Thyroid gland (tissue), 4 donors: ENCODE results near the gene PIP4P1. TPM values are rescaled to one million over a fixed set of nuclear protein-coding genes. Genes with fewer than 3 reads are reported as not detected.

Source experiments
- DNase-seq, 2 donors: peaks; one replicate each; pipeline ENCODE4 v3.0.0-alpha.2; 2019
- H3K27ac ChIP-seq, 3 donors: fragments of 200-600 bp; sonication (generic); 1 replicate in 2 of 3; 2 replicates in 1 of 3; pipeline ENCODE4 v1.5.1; 2016 to 2019; ENCODE audit warnings: mild to moderate bottlenecking in 1 of 3, moderate library complexity in 1 of 3
- H3K27me3 ChIP-seq: fragments of 200-600 bp; sonication (generic); one replicate; pipeline ENCODE4 v1.5.1; 2019
- H3K36me3 ChIP-seq, 2 donors: fragments of 200-600 bp; sonication (generic); one replicate each; pipeline ENCODE4 v1.5.1; 2016 to 2019
- H3K4me1 ChIP-seq, 2 donors: fragments of 200-600 bp; sonication (generic); one replicate each; pipeline ENCODE4 v1.5.1; 2017 to 2019
- H3K4me3 ChIP-seq, 3 donors: fragments of 200-600 bp; sonication (generic); replicated peaks in 1 of 3; 1 replicate in 2 of 3; 2 replicates in 1 of 3; pipeline ENCODE4 v1.5.1; 2016; ENCODE audit warnings: mild to moderate bottlenecking in 1 of 3
- H3K9me3 ChIP-seq: fragments of 200-600 bp; sonication (generic); one replicate; pipeline ENCODE4 v1.5.1; 2017
- POLR2A ChIP-seq, 2 donors: fragments of 450-650 bp; IDR thresholded peaks; one replicate each; pipeline ENCODE4 v1.6.1; 2017; ENCODE audit warnings: antibody characterized with exemption in 2 of 2, mild to moderate bottlenecking in 2 of 2, moderate library complexity in 1 of 2
- WGBS, 2 donors: methylation state at CpG; one replicate each; pipeline ENCODE4 v1.1.5; 2017; 5-methylcytosine and 5-hydroxymethylcytosine counted together
- intact Hi-C: fragments of 100-400 bp; cut with DNase I; formaldehyde crosslinking; loops from one replicate; pipeline ENCODE4 v1.15.1; 2023
- total RNA-seq, 4 donors: library from RNA; depleted of rRNA; stranded (reverse); fragments of >200 nt; gene quantifications; one replicate each; pipeline ENCODE4 v1.2.3, GENCODE V29; 2016
- TF ChIP-seq, protein P1 (sequence below), 6 experiments: fragments of 200-600 bp in 3 of 6; fragments of 450-650 bp in 3 of 6; sonication (generic) in 3 of 6; IDR thresholded peaks; one replicate each; pipeline ENCODE4 v1.5.1; 2016 to 2019; ENCODE audit warnings: antibody characterized with exemption in 6 of 6, mild to moderate bottlenecking in 2 of 6, inconsistent platforms in 1 of 6, moderate library complexity in 1 of 6

PIP4P1 gene
- total RNA-seq, 4 donors from 2014 or later = 15.4 to 29.1 (median 23.1) TPM

DNA sequence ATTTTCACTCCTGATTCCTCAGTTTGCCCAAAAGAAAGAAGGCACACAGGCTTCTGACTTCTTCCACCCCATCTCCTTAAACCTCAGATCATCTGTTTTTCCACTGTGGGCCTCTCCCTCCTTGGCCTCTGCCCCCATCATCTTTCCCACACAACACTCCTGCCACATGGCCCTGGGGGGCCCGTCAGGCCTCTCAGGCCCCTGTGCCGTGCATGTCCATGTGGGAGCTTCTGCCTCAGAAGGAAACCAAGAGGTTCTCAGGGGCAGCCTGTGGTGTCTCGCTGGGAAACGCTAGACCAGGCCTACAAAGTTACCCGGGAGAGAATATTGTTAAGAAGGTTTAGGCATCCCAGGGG is 33.2 kb downstream of the PIP4P1 start:
- H3K4me3 ChIP-seq = no peak overlapping the region
- intact Hi-C loops = no loop called here
- H3K36me3 ChIP-seq = no peaks in the 10 kb centered on the region
- no peaks in the 10 kb centered on the region for H3K27me3 ChIP-seq
- DNase-seq = no peak
- H3K4me1 ChIP-seq = peaks cover 5 to 6% of the 10 kb centered on the region in 2 donors
- H3K9me3 ChIP-seq = no peaks in the 10 kb centered on the region
- 81% methylated on average over 5 of the region's 5 CpGs for WGBS, 2 donors
- TF ChIP-seq POLR2A (IDR thresholded peaks at IDR 0.05) = no peak
- TF ChIP-seq, protein P1, sequence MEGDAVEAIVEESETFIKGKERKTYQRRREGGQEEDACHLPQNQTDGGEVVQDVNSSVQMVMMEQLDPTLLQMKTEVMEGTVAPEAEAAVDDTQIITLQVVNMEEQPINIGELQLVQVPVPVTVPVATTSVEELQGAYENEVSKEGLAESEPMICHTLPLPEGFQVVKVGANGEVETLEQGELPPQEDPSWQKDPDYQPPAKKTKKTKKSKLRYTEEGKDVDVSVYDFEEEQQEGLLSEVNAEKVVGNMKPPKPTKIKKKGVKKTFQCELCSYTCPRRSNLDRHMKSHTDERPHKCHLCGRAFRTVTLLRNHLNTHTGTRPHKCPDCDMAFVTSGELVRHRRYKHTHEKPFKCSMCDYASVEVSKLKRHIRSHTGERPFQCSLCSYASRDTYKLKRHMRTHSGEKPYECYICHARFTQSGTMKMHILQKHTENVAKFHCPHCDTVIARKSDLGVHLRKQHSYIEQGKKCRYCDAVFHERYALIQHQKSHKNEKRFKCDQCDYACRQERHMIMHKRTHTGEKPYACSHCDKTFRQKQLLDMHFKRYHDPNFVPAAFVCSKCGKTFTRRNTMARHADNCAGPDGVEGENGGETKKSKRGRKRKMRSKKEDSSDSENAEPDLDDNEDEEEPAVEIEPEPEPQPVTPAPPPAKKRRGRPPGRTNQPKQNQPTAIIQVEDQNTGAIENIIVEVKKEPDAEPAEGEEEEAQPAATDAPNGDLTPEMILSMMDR (IDR thresholded peaks at IDR 0.05) = no peak
- H3K27ac ChIP-seq = peak overlapping the region in 1 of 3 donors; percentile 23

GRCh38 chr14:20427231-20428009 is 33.8 kb downstream of the PIP4P1 start:
- Histone ChIP-seq H3K9me3 (no peaks in the 10 kb centered on the region), H3K27ac (no peak overlapping the region), H3K27me3 (no peaks in the 10 kb centered on the region), H3K4me3 (no peak overlapping the region), H3K4me1 (peaks cover 5 to 6% of the 10 kb centered on the region in 2 donors), H3K36me3 (no peaks in the 10 kb centered on the region)
- 78 to 82% methylated on average over 5 of the region's 5 CpGs for WGBS, 2 donors
- DNase-seq = no peak
- TF ChIP-seq POLR2A (IDR thresholded peaks at IDR 0.05) = no peak
- TF ChIP-seq, protein P1 (IDR thresholded peaks at IDR 0.05) = no peak
- intact Hi-C loops = no loop called here

GRCh38 chr14:20424851-20425250 is 36.4 kb downstream of the PIP4P1 start:
- no peak for TF ChIP-seq POLR2A (IDR thresholded peaks at IDR 0.05)
- TF ChIP-seq, protein P1 (IDR thresholded peaks at IDR 0.05) = no peak
- no peaks in the 10 kb centered on the region for H3K27me3 ChIP-seq
- H3K4me3 ChIP-seq = no peak overlapping the region
- intact Hi-C loops = no loop called here
- DNase-seq = no peak
- no peaks in the 10 kb centered on the region for H3K9me3 ChIP-seq
- no peaks in the 10 kb centered on the region for H3K36me3 ChIP-seq
- H3K4me1 ChIP-seq = no peaks in the 10 kb centered on the region
- 36% methylated on average over 2 of the region's 2 CpGs for WGBS, 2 donors
- no peak overlapping the region for H3K27ac ChIP-seq

DNA sequence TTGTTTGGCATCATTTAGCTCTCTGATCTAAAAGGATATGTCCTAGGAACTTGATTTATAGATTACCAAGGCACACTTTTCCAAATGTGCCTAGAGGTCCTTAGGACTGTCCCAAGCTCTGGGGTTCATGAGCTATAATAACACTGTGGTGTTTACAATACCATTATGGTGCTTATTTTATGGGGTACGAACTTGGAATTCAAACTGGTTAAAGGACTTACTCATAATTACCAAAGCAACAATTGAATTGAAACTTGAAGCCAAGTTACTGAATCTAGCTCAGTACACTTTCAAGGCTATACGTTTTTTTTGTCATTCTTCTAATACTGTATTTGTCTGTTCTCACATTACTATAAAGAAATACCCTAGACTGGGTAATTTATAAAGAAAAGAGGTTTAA is 38.3 kb downstream of the PIP4P1 start:
- H3K9me3 ChIP-seq = no peaks in the 10 kb centered on the region
- H3K27me3 ChIP-seq = no peaks in the 10 kb centered on the region
- WGBS, 2 donors = 43 to 62% methylated on average over 2 of the region's 2 CpGs
- H3K36me3 ChIP-seq = no peaks in the 10 kb centered on the region
- DNase-seq = no peak
- intact Hi-C loops = no loop called here
- H3K4me3 ChIP-seq = no peak overlapping the region
- no peak overlapping the region for H3K27ac ChIP-seq
- TF ChIP-seq, protein P1 (IDR thresholded peaks at IDR 0.05) = no peak
- TF ChIP-seq POLR2A (IDR thresholded peaks at IDR 0.05) = no peak
- no peaks in the 10 kb centered on the region for H3K4me1 ChIP-seq

- no peak for TF ChIP-seq POLR2A (IDR thresholded peaks at IDR 0.05)
- TF ChIP-seq, protein P1 (IDR thresholded peaks at IDR 0.05) = no peak
- Histone ChIP-seq H3K36me3 (no peaks in the 10 kb centered on the region), H3K4me3 (no peak overlapping the region), H3K4me1 (peaks cover 1 to 5% of the 10 kb centered on the region in 2 donors), H3K9me3 (no peaks in the 10 kb centered on the region), H3K27ac (no peak overlapping the region), H3K27me3 (no peaks in the 10 kb centered on the region)
- WGBS, 2 donors = 18 to 38% methylated on average over 2 of the region's 2 CpGs
- intact Hi-C loops = no loop called here
- DNase-seq = no peak
Observed at GRCh38 chr14:20421267-20421666, 40.0 kb downstream of the PIP4P1 start.
